Measurements from ENCODE around the gene CD59. TPM values are rescaled to one million over a fixed set of nuclear protein-coding genes. Genes with fewer than 3 reads are reported as not detected.

Gene CD59
- polyA plus RNA-seq (2011; rRNA removed) = 335 and 499 TPM in 2 replicates
- 214 and 235 TPM in 2 replicates for polyA plus RNA-seq (2012; cell fraction: cytosol; rRNA removed)
- 88.8 and 160 TPM in 2 replicates for polyA plus RNA-seq (2012; cell fraction: nucleus; rRNA removed)
- 358 to 439 TPM (median 375 TPM) in 3 replicates for polyA plus RNA-seq (2017; fragmentation: RNase III; extraction: RNeasy Plus Mini Kit Qiagen cat#74134 plus additional on column Dnase treatment)
- 189 and 242 TPM in 2 replicates for polyA minus RNA-seq (2011; rRNA and poly(A)+ RNA removed)

GRCh38 chr11:33736148-33736812 lies at the start of gene CD59:
Gene CD59 (minus strand): TSS chr11:33736423. CDS start chr11:33722445, 13,978 bp downstream.
- Histone ChIP-seq H3K4me1 (peaks cover 34% of the 10 kb centered on the region), H3K4me3 (peak within 1 kb of the TSS; percentile 75), H3K4me2 (peak within 1 kb of the TSS; percentile 93), H3K9me3 (no peaks in the 10 kb centered on the region), H3K27ac (peak within 1 kb of the TSS; percentile 85 to 93)
- WGBS (ENCODE audit: missing lambda C conversion rate) = under 1% methylated on average over 30 of the region's 48 CpGs
- DNase-seq (ENCODE audit: low read depth in 1 of 2, low spot score in 1 of 2) (peak; percentile 93 to 94), FAIRE-seq (no peak), ATAC-seq (peak; percentile 96)
- POLR2A ChIA-PET = interaction anchor here (0.7 to 3.5 kb wide), 16 partner anchors 10 to 839 kb away, joined by 3 to 42 read pairs (median 4); partner anchors contain the start of genes C11orf91 and CSTF3
- peak; percentile 85 for TF ChIP-seq PHF8 (IDR thresholded peaks at IDR 0.05; ENCODE audit: borderline replicate concordance, low read depth)
- 0 out of 2 replicates have a peak, but pooled peaks have one; percentile 13 for TF ChIP-seq MAX (IDR thresholded peaks at IDR 0.05)
- TF ChIP-seq JUN (IDR thresholded peaks at IDR 0.05) = peak; percentile 40 to 91; a peak in 4 of 5 replicates
- no peak for TF ChIP-seq NPAS2 (CRISPR knock-in tag; IDR thresholded peaks at IDR 0.05; ENCODE audit: borderline replicate concordance)
- TF ChIP-seq MAFK (IDR thresholded peaks at IDR 0.05; ENCODE audit: partially characterized antibody) = no peak
- TF ChIP-seq FOSL2 (IDR thresholded peaks at IDR 0.05) = no peak
- TF ChIP-seq FOSL2 (CRISPR knock-in tag; IDR thresholded peaks at IDR 0.05) = no peak
- no peak for TF ChIP-seq SREBF2 (IDR thresholded peaks at IDR 0.05)
- peak; percentile 77 for TF ChIP-seq BCL3 (IDR thresholded peaks at IDR 0.05)
- no peak for TF ChIP-seq RFX5 (IDR thresholded peaks at IDR 0.05)
- peak; percentile 50; the same call in 1 of the 2 replicates for TF ChIP-seq E2F6 (IDR thresholded peaks at IDR 0.05; ENCODE audit: borderline replicate concordance, low read depth)
- 0 out of 2 replicates have a peak, but pooled peaks have one; percentile 40 for TF ChIP-seq RNF2 (IDR thresholded peaks at IDR 0.05; ENCODE audit: borderline replicate concordance, low read depth)
- TF ChIP-seq POLR2A (IDR thresholded peaks at IDR 0.05; ENCODE audit: low read length) = peak; percentile 83
- no peak for TF ChIP-seq ZNF302 (CRISPR knock-in tag; IDR thresholded peaks at IDR 0.05)
- CTCF ChIA-PET = interaction anchor here (0.7 to 3.8 kb wide), 15 partner anchors 10 to 767 kb away, joined by 3 to 26 read pairs (median 4); partner anchors contain the start of gene KIAA1549L

- no peak overlapping the region for H3K4me3 ChIP-seq
- H3K9me3 ChIP-seq = no peaks in the 10 kb centered on the region
- ChIA-PET CTCF (interaction anchor here (0.6 to 4.7 kb wide), 4 partner anchors 8 to 623 kb away, joined by 3 to 21 read pairs (median 8); no protein-coding TSS in a partner anchor), POLR2A (no interaction called here)
- H3K4me1 ChIP-seq = no peaks in the 10 kb centered on the region
- 59% methylated on average over 3 of the region's 3 CpGs for WGBS (ENCODE audit: missing lambda C conversion rate)
- no peak overlapping the region for H3K27ac ChIP-seq
- FAIRE-seq (no peak), DNase-seq (ENCODE audit: low read depth in 1 of 2, low spot score in 1 of 2) (no peak), ATAC-seq (no peak)
- TF ChIP-seq HMGXB4 (CRISPR knock-in tag; IDR thresholded peaks at IDR 0.05; ENCODE audit: borderline replicate concordance) = no peak
- no peak for TF ChIP-seq CHD4 (IDR thresholded peaks at IDR 0.05; ENCODE audit: borderline replicate concordance)
- TF ChIP-seq RNF2 (IDR thresholded peaks at IDR 0.05; ENCODE audit: borderline replicate concordance, low read depth) = no peak
- no peak for TF ChIP-seq SMC3 (IDR thresholded peaks at IDR 0.05)
- TF ChIP-seq ZFP36 (IDR thresholded peaks at IDR 0.05; ENCODE audit: borderline replicate concordance, partially characterized antibody) = no peak
- TF ChIP-seq FOSL2 (IDR thresholded peaks at IDR 0.05) = no peak
- no peak for TF ChIP-seq FOSL2 (CRISPR knock-in tag; IDR thresholded peaks at IDR 0.05)
- no peak for TF ChIP-seq BHLHE40 (IDR thresholded peaks at IDR 0.05; ENCODE audit: low read depth, low read length)
- TF ChIP-seq PBX3 (IDR thresholded peaks at IDR 0.05) = no peak
- TF ChIP-seq USF2 (IDR thresholded peaks at IDR 0.05) = no peak
- TF ChIP-seq ZNF302 (CRISPR knock-in tag; IDR thresholded peaks at IDR 0.05) = no peak
- H3K4me2 ChIP-seq = no peak overlapping the region
Observed at GRCh38 chr11:33785609-33786008, 49.4 kb upstream of the CD59 start.

All from A549 (cell line).